Endothelial cell (in vitro differentiated cells): ENCODE results near the gene ZNF576. TPM values are rescaled to one million over a fixed set of nuclear protein-coding genes. Genes with fewer than 3 reads are reported as not detected.
A peak's percentile ranks its signal among the peaks of the same experiment; 100 is the strongest.
"Not testable (repeated sequence)": the region's sequence is repeated elsewhere in the genome, so short reads cannot be mapped to it uniquely, and the experiment has no call there.

ENCODE experiments used
- DNase-seq: peaks from one replicate; pipeline ENCODE4 v3.0.0; 2021; ENCODE audit warnings: low spot score
- H3K27ac Mint-ChIP-seq: one replicate; pipeline ENCODE4 v1.8.0; 2021; ENCODE audit warnings: mixed read lengths, inconsistent platforms; ENCODE audit not compliant: unreplicated experiment
- H3K27me3 Mint-ChIP-seq: one replicate; pipeline ENCODE4 v1.8.0; 2021; ENCODE audit warnings: mild to moderate bottlenecking, moderate library complexity, mixed read lengths, inconsistent platforms; ENCODE audit not compliant: unreplicated experiment
- H3K36me3 Mint-ChIP-seq: one replicate; pipeline ENCODE4 v1.8.0; 2021; ENCODE audit warnings: mild to moderate bottlenecking, low read depth, mixed read lengths, inconsistent platforms; ENCODE audit not compliant: unreplicated experiment
- H3K4me1 Mint-ChIP-seq: one replicate; pipeline ENCODE4 v1.8.0; 2021; ENCODE audit warnings: mild to moderate bottlenecking, mixed read lengths, inconsistent platforms; ENCODE audit not compliant: unreplicated experiment
- H3K4me3 Mint-ChIP-seq: one replicate; pipeline ENCODE4 v1.8.0; 2021; ENCODE audit warnings: mild to moderate bottlenecking, mixed read lengths, inconsistent platforms; ENCODE audit not compliant: unreplicated experiment
- H3K9me3 Mint-ChIP-seq: one replicate; pipeline ENCODE4 v1.8.0; 2021; ENCODE audit warnings: mixed read lengths, inconsistent platforms; ENCODE audit not compliant: unreplicated experiment
- long read RNA-seq: library from polyadenylated mRNA; unstranded; transcript quantifications from one replicate; pipeline ENCODE4 v2.0.0, GENCODE V29; 2020; ENCODE audit not compliant: unreplicated experiment
- total RNA-seq: library from RNA; stranded (reverse); fragmentation: NEBNext Ultra II Directional; extraction: Animal tissue kit (Norgen Biotek cat#: 25700); gene quantifications from one replicate; pipeline ENCODE4 v1.2.1, GENCODE V29; 2021; ENCODE audit not compliant: unreplicated experiment
- TF ChIP-seq, protein P1 (sequence below): fragments of 200-600 bp; sonication (generic); IDR thresholded peaks from one replicate; pipeline ENCODE4 v1.5.0; 2021; ENCODE audit warnings: antibody characterized with exemption; ENCODE audit not compliant: unreplicated experiment

The ZNF576 gene, protein sequence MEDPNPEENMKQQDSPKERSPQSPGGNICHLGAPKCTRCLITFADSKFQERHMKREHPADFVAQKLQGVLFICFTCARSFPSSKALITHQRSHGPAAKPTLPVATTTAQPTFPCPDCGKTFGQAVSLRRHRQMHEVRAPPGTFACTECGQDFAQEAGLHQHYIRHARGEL
- 10.7 TPM for total RNA-seq
- long read RNA-seq, partial matches to known transcripts: 0 of 5 reads
- long read RNA-seq, other reads (novel, unspliced or antisense): 0 of 5 reads

DNA sequence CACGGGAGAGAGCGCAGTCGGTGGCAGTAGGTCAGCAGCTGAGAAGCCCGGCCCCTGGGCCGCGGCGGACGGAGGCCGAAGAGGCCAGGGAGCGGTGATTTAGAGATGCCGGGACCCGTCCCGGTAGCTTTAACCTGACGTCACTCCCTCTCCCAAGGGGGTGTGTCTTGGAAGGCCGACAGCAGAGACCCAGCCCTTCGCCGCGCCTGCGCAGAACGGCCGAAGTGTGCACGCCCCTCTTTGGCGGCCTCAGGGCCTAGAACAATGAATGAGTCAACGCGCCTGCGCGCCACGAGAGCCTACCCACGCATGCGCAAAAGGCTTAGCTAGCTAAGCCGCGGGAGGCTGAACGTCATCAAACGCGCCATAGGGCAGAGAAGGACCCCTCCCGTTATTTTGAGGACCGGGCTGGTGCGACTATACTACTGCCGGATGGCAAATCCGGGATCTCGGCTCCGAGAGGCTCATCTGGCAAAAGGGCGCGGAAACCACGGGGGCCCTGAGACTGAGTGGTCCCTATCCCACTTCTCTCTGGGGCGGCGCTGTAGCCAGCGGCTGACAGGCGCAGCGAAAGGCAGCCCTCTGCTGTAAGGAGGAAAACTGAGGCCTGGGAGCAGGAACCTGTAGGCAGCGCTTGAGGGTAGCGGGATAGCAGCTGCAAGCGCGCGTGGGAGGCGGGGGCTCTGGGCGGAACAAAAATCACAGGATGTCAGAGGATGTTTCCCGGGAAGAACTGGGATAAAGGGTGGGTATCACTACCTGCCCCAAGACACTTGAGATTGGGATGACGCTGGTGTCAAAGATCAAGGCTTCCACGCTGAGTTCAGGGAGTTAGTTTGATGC lies at the start of gene ZNF576, which contains the start of gene IRGQ:
TSS of gene ZNF576 (plus strand) at position 597 of the 843 bp plus-strand sequence. CDS start 514 bp downstream, outside the sequence.
TSS of gene IRGQ (minus strand) at position 136 of the 843 bp plus-strand sequence. CDS start 796 bp downstream, outside the sequence.
- peak within 1 kb of the TSS; percentile 96 for H3K27ac Mint-ChIP-seq
- DNase-seq: peak; percentile 100
- H3K4me1 Mint-ChIP-seq: peaks cover 29% of the 10 kb centered on the region
- H3K9me3 Mint-ChIP-seq: no peaks in the 10 kb centered on the region
- H3K4me3 Mint-ChIP-seq: peak within 1 kb of the TSS; percentile 99
- peaks cover 12% of the 10 kb centered on the region for H3K27me3 Mint-ChIP-seq
- peaks cover 19% of the 10 kb centered on the region for H3K36me3 Mint-ChIP-seq
- TF ChIP-seq, protein P1, sequence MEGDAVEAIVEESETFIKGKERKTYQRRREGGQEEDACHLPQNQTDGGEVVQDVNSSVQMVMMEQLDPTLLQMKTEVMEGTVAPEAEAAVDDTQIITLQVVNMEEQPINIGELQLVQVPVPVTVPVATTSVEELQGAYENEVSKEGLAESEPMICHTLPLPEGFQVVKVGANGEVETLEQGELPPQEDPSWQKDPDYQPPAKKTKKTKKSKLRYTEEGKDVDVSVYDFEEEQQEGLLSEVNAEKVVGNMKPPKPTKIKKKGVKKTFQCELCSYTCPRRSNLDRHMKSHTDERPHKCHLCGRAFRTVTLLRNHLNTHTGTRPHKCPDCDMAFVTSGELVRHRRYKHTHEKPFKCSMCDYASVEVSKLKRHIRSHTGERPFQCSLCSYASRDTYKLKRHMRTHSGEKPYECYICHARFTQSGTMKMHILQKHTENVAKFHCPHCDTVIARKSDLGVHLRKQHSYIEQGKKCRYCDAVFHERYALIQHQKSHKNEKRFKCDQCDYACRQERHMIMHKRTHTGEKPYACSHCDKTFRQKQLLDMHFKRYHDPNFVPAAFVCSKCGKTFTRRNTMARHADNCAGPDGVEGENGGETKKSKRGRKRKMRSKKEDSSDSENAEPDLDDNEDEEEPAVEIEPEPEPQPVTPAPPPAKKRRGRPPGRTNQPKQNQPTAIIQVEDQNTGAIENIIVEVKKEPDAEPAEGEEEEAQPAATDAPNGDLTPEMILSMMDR: no peak

DNA sequence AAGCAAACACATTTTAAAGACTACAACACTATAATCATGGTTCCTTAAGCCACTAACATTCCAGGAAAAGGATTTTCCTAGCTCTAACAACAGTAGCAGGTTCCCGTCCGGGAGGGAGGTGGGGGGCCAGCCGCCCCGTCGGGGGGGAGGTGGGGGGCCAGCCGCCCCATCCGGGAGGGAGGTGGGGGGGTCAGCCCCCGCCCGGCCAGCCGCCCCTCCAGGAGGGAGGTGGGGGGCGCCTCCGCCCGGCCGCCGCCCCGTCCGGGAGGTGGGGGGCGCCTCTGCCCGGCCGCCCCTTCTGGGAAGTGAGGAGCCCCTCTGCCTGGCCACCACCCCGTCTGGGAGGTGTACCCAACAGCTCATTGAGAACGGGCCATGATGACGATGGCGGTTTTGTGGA lies 48.5 kb upstream of the ZNF576 start:
- DNase-seq, H3K9me3 Mint-ChIP-seq, H3K4me3 Mint-ChIP-seq, H3K27me3 Mint-ChIP-seq, H3K27ac Mint-ChIP-seq, H3K4me1 Mint-ChIP-seq: not testable (repeated sequence)
- peaks cover 51% of the 10 kb centered on the region for H3K36me3 Mint-ChIP-seq

DNA sequence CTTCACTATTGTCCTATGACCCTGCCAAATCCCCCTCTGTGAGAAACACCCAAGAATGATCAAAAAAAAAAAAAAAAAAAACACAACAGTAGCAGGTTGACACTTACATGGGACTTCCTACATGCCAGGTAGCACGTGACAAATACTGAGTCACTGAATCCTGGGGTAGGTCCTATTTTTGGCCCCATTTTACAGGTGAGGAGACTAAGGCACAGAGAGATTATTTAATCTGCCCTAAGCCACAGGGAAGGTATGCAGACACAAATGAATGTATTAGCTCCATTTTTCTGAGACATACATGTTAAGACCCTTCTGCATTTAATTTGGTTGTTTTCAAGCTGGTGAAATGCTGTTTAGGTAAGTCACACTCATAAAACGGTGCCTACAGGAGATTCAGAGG lies 47.7 kb upstream of the ZNF576 start:
- no peaks in the 10 kb centered on the region for H3K4me1 Mint-ChIP-seq
- H3K27me3 Mint-ChIP-seq: peaks cover 5% of the 10 kb centered on the region
- H3K27ac Mint-ChIP-seq: no peak overlapping the region
- no peak overlapping the region for H3K4me3 Mint-ChIP-seq
- TF ChIP-seq, protein P1: no peak
- peaks cover 45% of the 10 kb centered on the region for H3K36me3 Mint-ChIP-seq
- DNase-seq: no peak
- no peaks in the 10 kb centered on the region for H3K9me3 Mint-ChIP-seq

DNA sequence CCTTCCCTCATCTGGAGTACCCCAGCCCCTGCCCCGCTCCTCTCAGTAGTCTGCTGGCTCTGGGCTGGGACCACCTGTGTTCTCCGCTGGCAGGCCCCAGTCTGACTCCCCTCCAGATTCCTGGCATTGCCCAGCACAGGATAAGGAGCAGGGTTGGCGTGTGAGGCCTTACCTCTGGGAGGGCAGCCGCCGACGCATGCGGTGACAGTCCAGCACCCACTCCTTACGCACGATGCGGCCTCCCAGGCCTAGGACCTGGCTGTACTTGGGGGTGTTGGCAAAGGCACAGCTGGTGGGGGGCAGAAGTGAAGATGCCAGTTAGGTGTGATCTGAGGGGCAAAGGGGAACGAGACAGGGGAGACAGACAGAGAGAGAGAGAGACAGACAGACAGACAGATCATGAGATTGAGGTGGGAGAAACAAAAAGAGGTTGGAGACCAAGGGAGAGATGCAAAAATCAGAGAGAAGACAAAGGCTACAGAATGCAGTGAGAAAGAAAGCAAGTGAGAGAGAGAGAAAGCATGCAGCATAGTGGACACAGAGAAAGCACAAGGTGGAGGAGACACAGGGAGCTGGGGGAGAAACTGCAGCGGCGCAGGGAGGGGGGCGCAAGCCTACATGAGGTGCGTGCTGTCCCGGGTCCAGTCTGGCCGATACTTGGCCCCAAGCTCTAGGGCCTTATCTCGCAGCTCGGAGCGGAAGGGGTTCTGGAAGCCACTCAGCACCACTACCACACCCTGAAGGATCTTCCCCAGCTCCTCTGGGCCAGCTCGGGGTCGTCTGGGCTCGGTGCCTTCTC lies 44.8 kb upstream of the ZNF576 start:
- Mint-ChIP-seq H3K27me3 (peaks cover 11% of the 10 kb centered on the region), H3K27ac (no peak overlapping the region), H3K36me3 (peaks cover 46% of the 10 kb centered on the region), H3K9me3 (no peaks in the 10 kb centered on the region), H3K4me3 (peak overlapping the region; percentile 43), H3K4me1 (no peaks in the 10 kb centered on the region)
- DNase-seq: no peak
- TF ChIP-seq, protein P1: no peak

DNA sequence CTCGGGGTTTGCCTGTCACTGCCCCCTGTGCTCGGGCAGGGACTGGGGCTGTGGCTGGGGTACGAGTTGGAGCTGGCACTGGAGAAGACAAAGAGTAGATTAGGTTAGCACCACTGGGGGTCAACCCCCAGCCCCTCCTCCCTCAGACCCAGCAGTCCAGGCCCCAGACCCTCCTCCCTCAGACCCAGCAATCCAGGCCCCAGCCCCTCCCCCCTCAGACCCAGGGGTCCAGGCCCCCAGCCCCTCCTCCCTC lies 44.3 kb upstream of the ZNF576 start:
- Mint-ChIP-seq H3K4me3 (no peak overlapping the region), H3K36me3 (peaks cover 46% of the 10 kb centered on the region), H3K4me1 (no peaks in the 10 kb centered on the region), H3K27me3 (peaks cover 10% of the 10 kb centered on the region), H3K9me3 (no peaks in the 10 kb centered on the region), H3K27ac (no peak overlapping the region)
- TF ChIP-seq, protein P1: no peak
- DNase-seq: no peak
